ENCODE measurements around the gene DNAJB5.

DNA sequence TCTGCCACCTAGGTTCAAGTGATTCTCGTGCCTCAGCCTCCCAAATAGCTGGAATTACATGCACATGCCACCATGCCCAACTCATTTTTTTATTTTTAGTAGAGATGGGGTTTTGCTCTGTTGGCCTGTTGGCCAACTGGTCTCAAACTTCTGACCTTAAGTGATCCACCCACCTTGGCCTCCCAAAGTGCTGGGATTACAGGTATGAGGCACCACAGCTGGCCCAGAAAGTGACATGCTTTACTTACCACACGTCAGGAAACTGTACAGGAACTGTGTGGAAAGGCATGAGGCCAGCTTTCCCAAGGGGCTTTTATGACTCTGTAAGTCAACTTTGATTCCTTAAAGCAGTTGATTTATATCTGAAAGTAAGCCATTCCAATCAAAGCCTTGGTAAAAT lies 25.0 kb downstream of the DNAJB5 start:
- TF ChIP-seq POLR2A (IDR thresholded peaks at IDR 0.05; ENCODE audit: low read depth, low read length): no peak
- TF ChIP-seq TAF1 (IDR thresholded peaks at IDR 0.05; ENCODE audit: low read depth, low read length): no peak
- no peak for TF ChIP-seq POLR2AphosphoS5 (IDR thresholded peaks at IDR 0.05; ENCODE audit: low read depth, low read length)
- TF ChIP-seq SPI1 (IDR thresholded peaks at IDR 0.05; ENCODE audit: low read depth, low read length): no peak
- TF ChIP-seq POU2F2 (IDR thresholded peaks at IDR 0.05; ENCODE audit: low read depth, low read length): no peak
- TF ChIP-seq PAX5 (IDR thresholded peaks at IDR 0.05; ENCODE audit: insufficient read depth, low read length, severe bottlenecking): no peak

Data from GM12891 (cell line).